WI38 (cell line): Measurements from ENCODE around the gene SHOC2.

Source experiments
- H3K4me3 ChIP-seq: 2 replicates; pipeline ENCODE4 v1.5.1; 2011; ENCODE audit warnings: low read depth, mild to moderate bottlenecking, control low read depth, low read length
- TF ChIP-seq, protein P1 (sequence below): IDR thresholded peaks from 2 replicates; pipeline ENCODE4 v1.5.1; 2012; ENCODE audit warnings: low read depth, mild to moderate bottlenecking, control low read depth, low read length

Gene SHOC2

DNA sequence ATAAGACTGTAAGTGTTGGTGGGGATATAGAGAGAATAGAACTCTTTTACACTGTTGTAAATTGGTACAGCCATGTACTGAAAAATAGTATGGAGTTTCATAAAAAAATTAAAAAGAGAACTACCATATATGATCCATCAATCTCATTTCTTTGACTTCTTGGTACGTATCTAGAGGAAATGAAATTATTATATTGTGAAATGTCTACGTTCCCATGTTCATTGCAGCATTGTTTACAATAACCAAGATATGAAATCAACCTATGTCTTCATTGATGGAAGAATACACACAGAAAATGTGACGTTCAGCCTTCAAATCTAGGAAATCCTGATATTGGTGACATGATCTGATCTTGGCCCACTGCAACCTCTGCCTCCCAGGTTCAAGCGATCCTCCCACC lies 32.0 kb downstream of the SHOC2 start:
- TF ChIP-seq, protein P1, sequence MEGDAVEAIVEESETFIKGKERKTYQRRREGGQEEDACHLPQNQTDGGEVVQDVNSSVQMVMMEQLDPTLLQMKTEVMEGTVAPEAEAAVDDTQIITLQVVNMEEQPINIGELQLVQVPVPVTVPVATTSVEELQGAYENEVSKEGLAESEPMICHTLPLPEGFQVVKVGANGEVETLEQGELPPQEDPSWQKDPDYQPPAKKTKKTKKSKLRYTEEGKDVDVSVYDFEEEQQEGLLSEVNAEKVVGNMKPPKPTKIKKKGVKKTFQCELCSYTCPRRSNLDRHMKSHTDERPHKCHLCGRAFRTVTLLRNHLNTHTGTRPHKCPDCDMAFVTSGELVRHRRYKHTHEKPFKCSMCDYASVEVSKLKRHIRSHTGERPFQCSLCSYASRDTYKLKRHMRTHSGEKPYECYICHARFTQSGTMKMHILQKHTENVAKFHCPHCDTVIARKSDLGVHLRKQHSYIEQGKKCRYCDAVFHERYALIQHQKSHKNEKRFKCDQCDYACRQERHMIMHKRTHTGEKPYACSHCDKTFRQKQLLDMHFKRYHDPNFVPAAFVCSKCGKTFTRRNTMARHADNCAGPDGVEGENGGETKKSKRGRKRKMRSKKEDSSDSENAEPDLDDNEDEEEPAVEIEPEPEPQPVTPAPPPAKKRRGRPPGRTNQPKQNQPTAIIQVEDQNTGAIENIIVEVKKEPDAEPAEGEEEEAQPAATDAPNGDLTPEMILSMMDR, result no peak
- no peak overlapping the region for H3K4me3 ChIP-seq

DNA sequence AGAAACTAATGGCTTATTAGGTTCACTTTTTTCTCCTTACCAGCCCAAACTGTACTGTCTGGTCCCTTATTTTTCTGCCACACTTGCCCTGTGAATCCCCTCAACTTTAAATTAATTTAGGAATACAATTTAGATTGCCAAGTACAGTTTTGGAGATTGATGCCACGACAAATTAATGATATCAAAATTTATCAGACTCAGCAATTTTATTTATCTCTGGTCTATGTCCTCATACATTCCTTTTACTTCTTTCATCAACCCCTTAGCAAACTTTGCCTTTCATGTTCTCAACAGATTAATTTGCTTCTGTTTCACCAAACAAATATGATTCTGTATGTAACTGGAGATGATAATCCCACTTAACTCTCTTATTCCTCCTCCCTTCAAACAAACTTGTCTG lies 38.2 kb downstream of the SHOC2 start:
- no peak overlapping the region for H3K4me3 ChIP-seq
- TF ChIP-seq, protein P1, result no peak

- TF ChIP-seq, protein P1, result no peak
- no peak overlapping the region for H3K4me3 ChIP-seq
Observed at GRCh38 chr10:110959379-110960332, 40.3 kb downstream of the SHOC2 start.

- TF ChIP-seq, protein P1, result no peak
- H3K4me3 ChIP-seq, result no peak overlapping the region
Observed at GRCh38 chr10:110960333-110960712, 40.9 kb downstream of the SHOC2 start.

DNA sequence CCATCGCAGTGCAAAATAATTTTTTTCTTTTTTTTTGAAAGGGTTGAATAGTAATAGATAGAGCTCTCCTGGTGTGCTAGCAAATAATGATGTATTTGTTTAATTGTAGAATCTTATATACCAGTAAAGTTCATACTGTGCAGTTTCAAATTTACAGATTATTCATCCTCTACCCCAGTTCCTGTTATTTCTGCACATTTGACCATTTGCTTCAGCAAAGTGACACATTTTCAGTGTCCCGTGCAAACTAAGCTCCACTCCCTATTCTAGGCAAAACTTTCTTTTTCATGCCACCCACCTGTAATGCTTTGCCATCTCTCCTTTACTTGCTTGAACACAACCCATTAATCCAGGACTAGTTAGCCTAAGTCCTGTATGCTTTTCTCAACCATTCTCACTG lies 43.0 kb downstream of the SHOC2 start:
- TF ChIP-seq, protein P1, result no peak
- no peak overlapping the region for H3K4me3 ChIP-seq

- no peak overlapping the region for H3K4me3 ChIP-seq
- TF ChIP-seq, protein P1, result no peak
Observed at GRCh38 chr10:110963162-110963561, 43.8 kb downstream of the SHOC2 start.

DNA sequence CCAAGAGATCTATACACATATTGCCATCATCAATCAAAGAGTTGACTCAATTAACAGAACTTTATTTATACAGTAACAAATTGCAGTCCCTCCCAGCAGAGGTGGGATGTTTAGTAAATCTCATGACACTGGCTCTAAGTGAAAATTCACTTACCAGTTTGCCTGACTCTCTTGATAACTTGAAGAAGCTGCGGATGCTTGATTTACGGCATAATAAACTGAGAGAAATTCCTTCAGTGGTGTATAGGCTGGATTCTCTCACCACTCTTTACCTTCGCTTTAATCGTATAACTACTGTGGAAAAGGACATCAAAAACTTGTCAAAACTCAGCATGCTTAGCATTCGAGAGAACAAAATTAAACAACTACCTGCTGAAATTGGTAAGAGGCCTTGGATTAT lies 45.3 kb downstream of the SHOC2 start:
- no peak overlapping the region for H3K4me3 ChIP-seq
- TF ChIP-seq, protein P1, result no peak
